Panc1 (cell line): ENCODE measurements around the gene SH2D2A. TPM values are rescaled to one million over a fixed set of nuclear protein-coding genes. Genes with fewer than 3 reads are reported as not detected.

ENCODE experiments used
- ATAC-seq: fragments of 200-7000 bp; cut with Tn5 transposase; 2 replicates; pipeline ENCODE4 v1.9.1; 2020; ENCODE audit warnings: mild to moderate bottlenecking, moderate library complexity
- BruUV-seq: library from RNA; stranded (reverse); fragments of 400-500 nt; replicated peaks from 2 replicates; lab custom pipeline; 2021; lab: Mats Ljungman, UMichigan
- CTCF ChIA-PET: fragments of 300-600 bp; sonication (Branson Sonifier 250); formaldehyde crosslinking; loops from one replicate; lab custom pipeline; 2022; ENCODE audit warnings: antibody characterized with exemption; lab: Charles Lee
- POLR2A ChIA-PET: fragments of 300-600 bp; sonication (Branson Sonifier 250); formaldehyde crosslinking; loops from one replicate; lab custom pipeline; 2022; ENCODE audit warnings: antibody characterized with exemption; lab: Charles Lee
- DNase-seq: peaks from one replicate; pipeline ENCODE4 v3.0.0-alpha.2; 2010; ENCODE audit warnings: low read depth, low spot score
- H3K27ac ChIP-seq: 2 replicates; pipeline ENCODE4 v1.5.1; 2011; ENCODE audit warnings: mild to moderate bottlenecking, low read length, inconsistent platforms
- H3K27me3 ChIP-seq: fragments of 200-500 bp; sonication (Bioruptor generic); 2 replicates; pipeline ENCODE4 v1.6.0; 2014; ENCODE audit warnings: low read length, inconsistent platforms; ENCODE audit not compliant: control insufficient read depth, insufficient read depth
- H3K36me3 ChIP-seq: fragments of 200-500 bp; sonication (Bioruptor generic); 2 replicates; pipeline ENCODE4 v1.5.1; 2014; ENCODE audit warnings: inconsistent platforms, mild to moderate bottlenecking, low read length, moderate library complexity; ENCODE audit not compliant: control insufficient read depth, insufficient read depth
- H3K4me1 ChIP-seq: 2 replicates; pipeline ENCODE4 v1.5.1; 2011; ENCODE audit warnings: inconsistent platforms, mild to moderate bottlenecking, low read length, moderate library complexity; ENCODE audit not compliant: control insufficient read depth, insufficient read depth
- H3K4me3 ChIP-seq, 2 experiments: 2 replicates each; pipeline ENCODE4 v1.5.1; 2011 to 2012; ENCODE audit warnings: low read depth in 2 of 2, low read length in 2 of 2, mild to moderate bottlenecking in 2 of 2, inconsistent platforms in 1 of 2, moderate library complexity in 1 of 2
- H3K9me3 ChIP-seq: fragments of 200-500 bp; sonication (Bioruptor generic); 2 replicates; pipeline ENCODE4 v1.5.1; 2014; ENCODE audit warnings: low read depth, mild to moderate bottlenecking, inconsistent platforms, low read length, moderate library complexity; ENCODE audit not compliant: control insufficient read depth, insufficient read depth
- POLR2AphosphoS5 ChIP-seq: IDR thresholded peaks from 2 replicates; pipeline ENCODE4 v1.6.1; 2012; ENCODE audit warnings: mild to moderate bottlenecking, low read depth, low read length, moderate library complexity
- SIN3A ChIP-seq: IDR thresholded peaks from 2 replicates; pipeline ENCODE4 v1.6.1; 2012; ENCODE audit warnings: low read depth, mild to moderate bottlenecking, low read length, moderate library complexity, borderline replicate concordance; ENCODE audit not compliant: insufficient read depth
- TCF7L2 ChIP-seq: IDR thresholded peaks from 2 replicates; pipeline ENCODE4 v1.6.1; 2011; ENCODE audit warnings: mild to moderate bottlenecking, low read depth, low read length, inconsistent platforms
- in situ Hi-C: cut with HindIII; loops from 2 replicates; pipeline ENCODE4 v1.10.0; 2016; ENCODE audit warnings: low sequenced_read_pairs, low pct_unique_long_range_greater_than_20kb
- intact Hi-C: fragments of 100-400 bp; cut with micrococcal nuclease; formaldehyde crosslinking; loops from one replicate; pipeline ENCODE4 v1.10.0; 2022; ENCODE audit not compliant: unreplicated experiment
- total RNA-seq: library from RNA; stranded (reverse); gene quantifications from one replicate; pipeline ENCODE4 v1.2.1, GENCODE V29; 2021; ENCODE audit not compliant: unreplicated experiment
- TF ChIP-seq, protein P1 (sequence below), 2 experiments: IDR thresholded peaks; 2 replicates each; pipeline ENCODE4 v1.6.1; 2011 to 2012; ENCODE audit warnings: low read depth in 2 of 2, control low read depth in 1 of 2, low read length in 1 of 2, mild to moderate bottlenecking in 1 of 2, moderate library complexity in 1 of 2; ENCODE audit not compliant: insufficient read depth in 1 of 2
- TF ChIP-seq, protein P2 (sequence below): fragments of 450-650 bp; IDR thresholded peaks from 2 replicates; pipeline ENCODE4 v1.5.1; 2017; ENCODE audit warnings: mild to moderate bottlenecking

SH2D2A gene
- total RNA-seq, 1 experiment from 2014 or later, result 0.69 TPM

DNA sequence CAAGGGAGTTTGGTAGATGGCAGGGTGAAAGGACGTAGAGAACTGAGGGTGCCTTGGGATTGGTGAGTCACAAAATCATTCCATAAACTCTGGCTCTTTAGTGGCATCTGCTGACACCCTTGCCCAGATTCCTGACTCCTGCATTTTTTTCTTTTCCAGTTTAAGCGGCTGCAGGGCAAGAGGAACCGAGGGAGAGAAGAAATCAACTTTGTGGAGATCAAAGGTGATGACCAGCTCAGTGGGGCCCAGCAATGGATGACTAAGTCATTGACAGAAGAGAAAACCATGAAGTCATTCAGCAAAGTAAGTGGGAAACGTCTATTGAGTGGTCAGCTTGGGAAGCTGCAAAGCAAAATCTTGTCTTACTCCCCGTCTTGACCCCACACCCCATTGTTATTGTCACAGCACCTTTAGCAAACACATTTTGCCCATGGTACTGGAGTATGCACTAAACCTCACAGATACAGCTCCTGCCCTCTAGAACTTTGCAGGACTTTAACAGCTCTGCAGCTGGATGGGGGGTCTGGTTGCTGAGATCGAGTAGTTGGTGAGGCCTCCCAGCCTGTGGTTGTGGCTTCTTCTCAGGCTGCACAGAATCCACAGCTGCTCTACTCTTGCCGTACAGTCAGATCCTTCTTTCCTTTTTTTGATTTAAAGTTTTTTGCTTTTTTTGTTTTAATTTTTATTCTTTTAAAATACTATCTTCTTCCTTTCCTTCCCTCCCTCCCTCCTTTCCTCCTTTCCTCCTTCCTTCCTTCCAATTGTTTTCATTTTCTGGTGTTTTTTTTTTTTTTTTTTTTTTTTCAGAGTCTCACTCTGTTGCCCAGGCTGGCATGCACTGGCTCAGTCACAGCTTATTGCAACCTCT is 21.9 kb downstream of the SH2D2A start:
- H3K27ac ChIP-seq, result no peak overlapping the region
- H3K36me3 ChIP-seq, result peaks cover 28% of the 10 kb centered on the region; the same call in 1 of the 2 replicates
- in situ Hi-C loops (no loop called here), intact Hi-C loops (no loop called here)
- H3K27me3 ChIP-seq, result no peaks in the 10 kb centered on the region
- POLR2A ChIA-PET, result no interaction called here
- no TSS peak for BruUV-seq
- DNase-seq (no peak), ATAC-seq (no peak)
- no peak overlapping the region for H3K4me3 ChIP-seq
- H3K4me1 ChIP-seq, result no peaks in the 10 kb centered on the region
- CTCF ChIA-PET, result interaction anchor here (0.7 kb wide), 1 partner anchor 41 kb away, joined by 4 read pairs; no protein-coding TSS in a partner anchor
- no peaks in the 10 kb centered on the region for H3K9me3 ChIP-seq
- 0 out of 2 replicates have a peak, but pooled peaks have one; percentile 16 for TF ChIP-seq TCF7L2
- no peak for TF ChIP-seq SIN3A

DNA sequence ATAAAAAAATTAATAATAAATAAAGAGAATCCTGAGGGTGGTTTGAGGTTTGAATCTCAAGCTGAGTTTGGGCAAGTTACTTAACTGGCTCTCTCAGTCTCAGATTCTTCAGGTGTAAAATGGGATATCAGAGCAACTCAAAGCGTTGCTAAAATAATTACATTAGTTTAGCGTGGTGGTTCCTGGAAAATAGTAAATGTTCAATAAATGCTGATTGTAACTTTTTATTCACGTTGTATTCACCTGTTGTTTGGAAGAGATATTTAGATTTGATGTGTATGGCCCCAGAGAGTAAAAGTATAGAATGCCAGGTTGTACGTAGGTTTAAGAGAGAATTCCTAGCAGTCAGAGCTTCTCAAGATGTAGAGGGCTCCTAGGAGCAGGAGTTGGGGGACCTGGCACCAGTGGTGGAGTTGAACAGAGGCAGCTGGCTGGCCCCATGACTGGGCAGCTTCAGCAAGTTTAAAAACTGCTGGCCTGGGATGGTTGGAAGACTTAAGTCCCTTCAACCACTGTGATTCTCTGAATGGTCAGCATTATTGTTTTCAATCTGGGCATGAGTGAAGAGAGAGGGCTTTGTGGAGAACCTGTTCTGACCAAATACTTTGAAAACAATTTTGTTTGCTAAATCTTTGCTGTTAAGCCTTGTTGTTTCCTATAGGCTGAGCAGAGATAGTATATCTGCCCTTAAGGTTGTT is 26.9 kb downstream of the SH2D2A start:
- POLR2A ChIA-PET, result interaction anchor here (0.6 kb wide), 1 partner anchor 23 kb away, joined by 6 read pairs; no protein-coding TSS in a partner anchor
- Histone ChIP-seq H3K9me3 (no peaks in the 10 kb centered on the region), H3K36me3 (peaks cover 7% of the 10 kb centered on the region; the same call in 1 of the 2 replicates), H3K4me1 (no peaks in the 10 kb centered on the region), H3K4me3 (no peak overlapping the region), H3K27ac (no peak overlapping the region), H3K27me3 (no peaks in the 10 kb centered on the region)
- TSS peak; percentile 51 for BruUV-seq
- TF ChIP-seq SIN3A (no peak), POLR2AphosphoS5 (no peak), TCF7L2 (no peak)
- TF ChIP-seq, protein P1, sequence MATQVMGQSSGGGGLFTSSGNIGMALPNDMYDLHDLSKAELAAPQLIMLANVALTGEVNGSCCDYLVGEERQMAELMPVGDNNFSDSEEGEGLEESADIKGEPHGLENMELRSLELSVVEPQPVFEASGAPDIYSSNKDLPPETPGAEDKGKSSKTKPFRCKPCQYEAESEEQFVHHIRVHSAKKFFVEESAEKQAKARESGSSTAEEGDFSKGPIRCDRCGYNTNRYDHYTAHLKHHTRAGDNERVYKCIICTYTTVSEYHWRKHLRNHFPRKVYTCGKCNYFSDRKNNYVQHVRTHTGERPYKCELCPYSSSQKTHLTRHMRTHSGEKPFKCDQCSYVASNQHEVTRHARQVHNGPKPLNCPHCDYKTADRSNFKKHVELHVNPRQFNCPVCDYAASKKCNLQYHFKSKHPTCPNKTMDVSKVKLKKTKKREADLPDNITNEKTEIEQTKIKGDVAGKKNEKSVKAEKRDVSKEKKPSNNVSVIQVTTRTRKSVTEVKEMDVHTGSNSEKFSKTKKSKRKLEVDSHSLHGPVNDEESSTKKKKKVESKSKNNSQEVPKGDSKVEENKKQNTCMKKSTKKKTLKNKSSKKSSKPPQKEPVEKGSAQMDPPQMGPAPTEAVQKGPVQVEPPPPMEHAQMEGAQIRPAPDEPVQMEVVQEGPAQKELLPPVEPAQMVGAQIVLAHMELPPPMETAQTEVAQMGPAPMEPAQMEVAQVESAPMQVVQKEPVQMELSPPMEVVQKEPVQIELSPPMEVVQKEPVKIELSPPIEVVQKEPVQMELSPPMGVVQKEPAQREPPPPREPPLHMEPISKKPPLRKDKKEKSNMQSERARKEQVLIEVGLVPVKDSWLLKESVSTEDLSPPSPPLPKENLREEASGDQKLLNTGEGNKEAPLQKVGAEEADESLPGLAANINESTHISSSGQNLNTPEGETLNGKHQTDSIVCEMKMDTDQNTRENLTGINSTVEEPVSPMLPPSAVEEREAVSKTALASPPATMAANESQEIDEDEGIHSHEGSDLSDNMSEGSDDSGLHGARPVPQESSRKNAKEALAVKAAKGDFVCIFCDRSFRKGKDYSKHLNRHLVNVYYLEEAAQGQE (IDR thresholded peaks at IDR 0.05; ENCODE audit: insufficient read depth in 1 of 2, low read depth in 2 of 2, low read length in 1 of 2), result no peak
- TF ChIP-seq, protein P2, sequence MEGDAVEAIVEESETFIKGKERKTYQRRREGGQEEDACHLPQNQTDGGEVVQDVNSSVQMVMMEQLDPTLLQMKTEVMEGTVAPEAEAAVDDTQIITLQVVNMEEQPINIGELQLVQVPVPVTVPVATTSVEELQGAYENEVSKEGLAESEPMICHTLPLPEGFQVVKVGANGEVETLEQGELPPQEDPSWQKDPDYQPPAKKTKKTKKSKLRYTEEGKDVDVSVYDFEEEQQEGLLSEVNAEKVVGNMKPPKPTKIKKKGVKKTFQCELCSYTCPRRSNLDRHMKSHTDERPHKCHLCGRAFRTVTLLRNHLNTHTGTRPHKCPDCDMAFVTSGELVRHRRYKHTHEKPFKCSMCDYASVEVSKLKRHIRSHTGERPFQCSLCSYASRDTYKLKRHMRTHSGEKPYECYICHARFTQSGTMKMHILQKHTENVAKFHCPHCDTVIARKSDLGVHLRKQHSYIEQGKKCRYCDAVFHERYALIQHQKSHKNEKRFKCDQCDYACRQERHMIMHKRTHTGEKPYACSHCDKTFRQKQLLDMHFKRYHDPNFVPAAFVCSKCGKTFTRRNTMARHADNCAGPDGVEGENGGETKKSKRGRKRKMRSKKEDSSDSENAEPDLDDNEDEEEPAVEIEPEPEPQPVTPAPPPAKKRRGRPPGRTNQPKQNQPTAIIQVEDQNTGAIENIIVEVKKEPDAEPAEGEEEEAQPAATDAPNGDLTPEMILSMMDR, result no peak
- in situ Hi-C loops, result no loop called here
- CTCF ChIA-PET, result no interaction called here
- intact Hi-C loops, result no loop called here
- DNase-seq, result no peak
- ATAC-seq, result no peak
